ENCODE data around the gene ADAM12.
A peak's percentile ranks its signal among the peaks of the same experiment; 100 is the strongest.

The ADAM12 gene

DNA sequence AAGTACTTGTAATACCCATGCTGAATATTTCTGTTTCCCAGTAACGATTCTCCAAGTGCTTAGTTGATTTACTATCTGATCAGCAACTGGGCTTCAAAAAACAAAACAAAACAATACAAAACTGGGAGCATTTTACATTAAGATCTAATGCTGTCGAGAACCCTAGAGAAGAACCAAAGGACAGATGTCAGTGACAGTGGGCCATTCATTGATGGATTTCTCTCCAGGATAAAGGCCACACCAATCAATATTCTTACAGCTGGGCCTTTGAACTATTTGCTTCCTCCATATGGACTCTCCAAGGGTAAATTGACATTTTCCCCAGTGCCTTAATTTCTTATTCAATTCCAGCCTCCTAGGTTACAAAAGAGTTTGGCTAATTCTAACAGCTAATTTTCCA is 217.5 kb downstream of the ADAM12 start:
- DNase-seq = no peak

DNA sequence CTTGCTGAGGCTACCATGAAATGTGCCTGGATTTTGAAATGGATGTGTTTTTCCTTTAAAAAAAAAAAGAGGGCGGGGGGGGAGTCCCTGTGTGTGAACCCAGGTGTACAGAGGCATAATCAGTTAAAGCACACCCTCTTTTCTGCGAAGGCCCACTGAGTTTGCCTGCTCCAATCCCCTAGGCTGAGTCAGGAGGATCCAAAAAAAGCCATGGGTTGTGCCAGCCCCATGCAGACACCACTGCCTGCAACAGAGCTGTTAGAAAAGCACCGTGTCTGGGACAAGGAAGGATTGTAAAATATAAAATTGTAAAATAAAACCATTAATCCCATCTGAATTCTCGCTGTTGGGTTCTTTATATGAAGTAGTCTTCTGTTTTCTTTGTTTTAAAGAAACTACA is 217.9 kb downstream of the ADAM12 start:
- no peak for DNase-seq

DNA sequence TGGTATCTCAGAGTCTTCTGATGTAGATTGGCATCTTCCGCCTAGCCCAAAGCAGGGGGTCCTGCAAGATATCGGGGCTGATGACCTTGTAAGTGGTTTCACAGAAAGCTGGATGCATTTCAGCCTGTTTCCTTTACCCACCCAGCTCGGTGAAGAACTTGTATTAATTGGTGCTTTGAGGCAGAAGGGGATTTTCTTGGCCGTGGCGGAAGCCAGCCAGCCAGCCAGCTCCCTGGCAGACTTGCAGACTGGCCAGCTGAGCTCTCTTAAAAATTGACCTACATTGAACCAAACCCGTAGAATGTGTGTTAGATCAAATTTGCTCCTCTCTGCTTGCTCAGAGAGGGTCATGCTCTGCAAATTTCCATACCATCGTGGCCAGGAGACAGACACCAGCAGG is 218.4 kb downstream of the ADAM12 start:
- DNase-seq = no peak

GRCh38 chr10:126166797-126167196 is 221.5 kb downstream of the ADAM12 start:
- peak; percentile 59 for DNase-seq

- no peak for DNase-seq
Measured at GRCh38 chr10:126165874-126166273, 222.4 kb downstream of the ADAM12 start.

DNA sequence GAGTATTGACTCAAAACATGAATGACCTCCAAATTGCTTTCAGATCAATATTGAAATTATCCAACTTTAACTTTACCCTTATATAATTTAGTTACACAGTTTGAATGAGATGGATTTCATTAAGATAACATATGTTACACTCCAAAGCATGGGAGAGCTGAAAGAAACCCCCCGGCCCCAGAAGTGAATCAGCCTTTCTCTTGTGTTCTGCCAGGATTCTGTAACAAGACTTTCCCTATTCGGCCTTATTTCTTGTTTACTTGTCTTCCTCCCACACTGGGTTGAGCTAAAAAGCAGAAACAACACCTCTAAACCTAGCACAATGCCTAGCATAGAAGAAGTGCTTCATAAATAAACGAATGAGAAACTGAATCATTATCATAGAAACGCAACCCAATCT is 224.8 kb downstream of the ADAM12 start:
- no peak for DNase-seq

GRCh38 chr10:126161691-126162090 is 226.6 kb downstream of the ADAM12 start:
- no peak for DNase-seq

DNA sequence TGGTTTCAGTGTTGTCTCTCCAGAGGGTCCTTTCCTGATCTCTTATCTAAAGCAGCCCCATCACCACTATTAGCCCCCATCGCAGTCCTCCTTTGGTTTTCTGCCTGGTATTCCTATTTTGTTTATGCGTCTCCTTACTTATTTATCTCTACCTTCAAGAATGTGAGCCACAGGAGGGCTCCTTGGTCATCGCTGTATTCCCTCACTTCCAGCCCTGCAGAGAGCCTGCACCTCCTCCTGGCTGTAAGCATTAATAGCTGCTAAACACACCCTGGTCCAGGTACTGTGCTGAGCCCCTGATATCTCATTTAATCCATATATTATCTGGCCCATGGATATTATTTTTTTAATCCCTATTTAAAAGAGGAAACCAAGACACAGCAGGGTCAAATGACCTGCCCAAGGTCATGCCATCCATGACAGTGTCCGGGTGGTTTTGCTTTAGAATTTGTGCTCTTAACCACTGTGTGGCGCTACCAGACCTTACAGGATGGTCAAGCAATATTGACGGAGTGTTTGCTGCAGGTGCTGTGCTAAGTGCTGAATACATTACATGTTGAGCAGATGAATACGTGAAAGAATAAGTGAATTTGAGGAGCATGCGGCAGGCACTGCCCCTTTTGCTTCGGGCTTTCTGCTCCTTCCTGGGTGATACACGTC is 227.2 kb downstream of the ADAM12 start:
- DNase-seq = no peak

DNA sequence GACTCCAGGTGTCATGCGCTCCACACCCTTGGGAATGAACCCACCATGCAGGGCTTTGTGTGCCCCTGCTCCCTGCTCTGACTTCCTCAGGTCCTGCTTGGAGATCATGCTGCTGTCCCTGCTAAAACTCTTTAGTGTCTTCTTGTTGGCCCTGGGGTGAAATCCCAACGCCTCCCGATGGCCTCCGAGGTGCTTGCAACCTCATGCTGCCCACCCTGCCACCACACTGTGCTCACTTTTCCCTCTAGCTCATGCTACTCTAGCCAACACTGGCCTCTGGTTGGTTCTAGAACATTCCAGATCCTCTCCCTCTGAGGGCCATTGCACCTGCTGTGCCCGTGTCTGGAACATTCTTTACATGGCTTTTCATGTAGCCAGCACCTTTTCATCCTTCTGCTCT is 227.7 kb downstream of the ADAM12 start:
- no peak for DNase-seq

DNA sequence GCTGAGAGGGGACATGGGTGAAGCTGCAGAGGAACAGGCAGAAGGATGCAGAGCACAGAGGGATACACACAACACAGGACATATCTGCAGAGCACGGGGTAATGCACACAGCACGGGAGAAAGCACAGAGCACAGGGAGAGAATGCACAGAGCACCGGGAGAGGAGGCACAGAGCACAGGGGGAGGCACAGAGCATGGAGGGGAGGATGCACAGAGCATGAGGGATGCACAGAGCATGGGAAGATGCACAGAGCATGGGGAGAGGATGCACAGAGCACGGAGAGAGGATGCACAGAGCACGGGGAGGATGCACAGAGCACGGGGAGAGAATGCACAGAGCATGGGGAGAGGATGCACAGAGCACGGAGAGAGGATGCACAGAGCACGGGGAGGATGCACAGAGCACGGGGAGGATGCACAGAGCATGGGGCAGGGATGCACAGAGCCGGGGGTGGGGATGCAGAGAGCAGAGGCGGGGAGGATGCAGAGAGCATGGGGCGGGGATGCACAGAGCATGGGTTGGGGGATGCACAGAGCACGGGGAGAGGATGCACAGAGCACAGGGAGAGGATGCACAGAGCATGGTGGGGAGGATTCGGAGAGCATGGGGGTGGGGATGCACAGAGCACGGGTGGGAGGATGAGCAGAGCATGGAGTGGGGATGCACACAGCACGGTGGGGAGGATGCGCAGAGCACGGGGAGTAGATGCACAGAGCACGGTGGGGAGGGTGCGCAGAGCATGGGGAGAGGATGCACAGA is 230.0 kb downstream of the ADAM12 start:
- no peak for DNase-seq

- no peak for DNase-seq
Measured at GRCh38 chr10:126157189-126157588, 231.1 kb downstream of the ADAM12 start.

DNA sequence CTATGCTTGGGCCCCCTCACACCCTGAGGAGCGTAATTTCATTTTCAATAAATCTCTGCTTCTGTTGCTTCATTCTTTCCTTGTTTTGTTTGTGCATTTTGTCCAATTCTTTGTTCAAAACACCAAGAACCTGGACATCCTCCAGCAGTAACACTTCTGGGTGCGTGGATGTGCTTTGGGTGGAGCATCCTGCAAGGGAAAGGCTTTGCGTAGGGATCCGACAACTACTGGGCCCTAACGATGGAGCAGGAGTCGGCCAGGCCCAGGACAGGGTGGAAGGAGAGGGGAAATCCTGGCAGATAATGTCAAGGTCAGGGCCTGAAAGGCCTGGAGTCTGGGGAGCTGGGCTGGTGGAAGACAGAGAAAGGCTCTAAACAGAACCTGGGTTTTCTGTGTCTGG is 231.8 kb downstream of the ADAM12 start:
- DNase-seq = no peak

DNA sequence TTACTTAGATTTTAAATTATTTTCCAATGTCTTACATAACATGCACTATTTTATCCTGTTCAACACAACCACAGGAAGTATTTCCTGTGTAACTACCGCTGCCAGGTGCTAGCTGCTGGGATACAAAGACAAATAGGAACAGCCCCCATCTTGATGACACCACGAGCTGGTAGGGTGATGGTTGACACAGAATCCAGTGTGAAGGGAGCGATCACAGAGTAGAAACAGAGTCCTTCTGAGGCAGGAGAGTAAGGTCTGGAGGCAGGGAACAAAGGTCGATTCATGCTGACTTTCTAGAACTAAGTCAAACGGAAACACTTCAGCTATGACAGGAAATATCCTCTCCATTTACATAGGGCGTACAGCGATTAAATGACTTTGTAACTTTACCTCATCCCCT is 232.3 kb downstream of the ADAM12 start:
- no peak for DNase-seq

DNA sequence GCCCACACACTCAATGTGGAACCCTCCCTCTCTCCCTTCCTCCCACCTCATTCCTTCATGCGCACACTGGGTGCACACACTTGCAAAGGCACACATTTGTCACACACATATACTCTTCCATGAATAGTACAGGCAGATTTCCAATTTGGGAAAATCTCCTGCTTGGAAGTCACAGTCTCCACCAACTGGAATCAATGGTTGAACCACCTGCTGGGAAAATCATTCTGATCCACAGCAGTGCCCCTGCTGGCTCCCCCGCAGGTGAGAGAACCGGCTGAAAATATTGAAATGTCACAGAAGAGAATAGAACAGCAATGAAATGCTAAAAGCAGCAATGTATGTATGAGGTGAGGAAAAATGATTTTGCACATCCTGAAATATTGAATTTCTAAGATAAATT is 232.7 kb downstream of the ADAM12 start:
- DNase-seq = no peak

DNA sequence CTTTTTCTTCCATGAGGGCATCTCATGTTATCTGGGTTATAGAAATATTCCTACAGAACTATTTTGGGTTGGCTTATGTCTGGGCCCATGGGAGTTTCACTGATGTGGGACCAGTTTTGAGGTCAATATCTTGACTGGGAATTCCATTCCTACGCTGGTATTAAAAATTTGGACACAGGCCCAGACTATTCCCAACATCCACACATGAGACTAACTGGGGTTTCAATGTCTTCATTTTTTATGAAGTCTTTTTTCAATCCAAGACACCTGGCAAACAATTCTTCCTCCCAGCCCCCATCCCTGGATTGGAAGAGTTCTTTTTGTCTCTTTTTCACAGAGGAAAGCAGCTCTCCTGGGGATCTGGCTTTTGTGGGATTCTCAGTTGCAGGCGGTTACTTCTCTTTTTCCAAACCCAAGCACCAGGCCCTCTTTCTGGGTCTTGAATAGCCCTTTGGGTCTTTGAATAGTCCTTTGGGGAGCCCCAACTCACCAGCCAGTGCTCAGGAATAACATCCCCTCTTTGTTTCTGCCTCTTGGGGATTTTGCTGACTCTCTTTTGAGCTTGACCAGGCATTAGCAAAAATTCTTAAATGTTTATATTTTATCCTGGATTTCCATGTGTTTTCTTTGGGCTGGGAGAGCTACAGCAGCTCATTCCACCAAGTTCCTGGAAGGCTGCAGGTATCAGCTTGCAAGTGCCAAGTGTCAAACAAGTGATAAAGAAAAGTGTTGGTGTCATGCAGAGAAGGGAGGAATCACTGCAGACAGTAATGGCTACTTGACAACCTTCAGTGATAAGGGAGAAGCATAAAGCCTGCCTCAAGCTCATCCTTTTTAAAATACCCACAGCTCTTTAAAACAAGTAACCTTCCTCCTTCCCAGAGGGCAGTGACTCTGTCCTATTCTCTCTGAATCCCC is 234.3 kb downstream of the ADAM12 start:
- DNase-seq = no peak

GRCh38 chr10:126147866-126148587 is 240.2 kb downstream of the ADAM12 start:
- DNase-seq = no peak

GRCh38 chr10:126146771-126147170 is 241.5 kb downstream of the ADAM12 start:
- DNase-seq = no peak

DNA sequence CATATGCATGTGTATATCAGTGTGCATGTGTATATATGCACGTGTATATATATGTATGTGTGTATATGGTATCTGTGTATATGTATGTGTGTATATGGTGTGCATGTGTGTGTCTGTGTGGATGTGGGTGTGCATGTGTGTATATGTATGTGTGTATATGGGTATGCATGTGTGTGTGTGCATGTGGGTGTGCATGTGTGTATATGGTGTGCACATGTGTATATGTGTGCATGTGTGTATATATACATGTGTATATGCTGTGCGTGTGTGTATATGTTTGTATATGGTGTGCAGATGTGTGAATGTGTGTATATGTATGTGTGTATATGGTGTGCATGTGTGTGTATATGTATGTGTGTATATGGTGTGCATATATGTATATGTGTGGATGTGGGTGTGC is 245.2 kb downstream of the ADAM12 start:
- DNase-seq = no peak

- DNase-seq = no peak
Measured at GRCh38 chr10:126140746-126141273, 247.5 kb downstream of the ADAM12 start.

- no peak for DNase-seq
Measured at GRCh38 chr10:126137562-126138221, 250.6 kb downstream of the ADAM12 start.

GRCh38 chr10:126135941-126136595 is 252.2 kb downstream of the ADAM12 start:
- no peak for DNase-seq

- no peak for DNase-seq
Measured at GRCh38 chr10:126135177-126135576, 253.1 kb downstream of the ADAM12 start.
